SK-N-SH (cell line): ENCODE results near the gene FRMD6. TPM values are rescaled to one million over a fixed set of nuclear protein-coding genes. Genes with fewer than 3 reads are reported as not detected.

Experiments
- CTCF ChIA-PET: fragments of 300-600, 350-600 bp; formaldehyde crosslinking; extraction: SDS; loops from one replicate; lab custom pipeline; 2021; lab: Yijun Ruan, JAX
- POLR2A ChIA-PET: fragments of 350-600 bp; sonication (Branson Sonifier 250); formaldehyde crosslinking; extraction: SDS; loops from one replicate; lab custom pipeline; 2020; ENCODE audit warnings: antibody characterized with exemption, inconsistent platforms; lab: Yijun Ruan, JAX
- DNase-seq: peaks from one replicate; pipeline ENCODE4 v3.0.0; 2012
- H2AFZ ChIP-seq: fragments of 200-600 bp; sonication (generic); 2 replicates; pipeline ENCODE4 v1.8.1; 2016; ENCODE audit warnings: antibody characterized with exemption, mild to moderate bottlenecking, low read depth
- H3F3A ChIP-seq: fragments of 200-600 bp; sonication (generic); replicated peaks from 2 replicates; pipeline ENCODE3; 2016; ENCODE audit warnings: antibody characterized with exemption, mild to moderate bottlenecking; ENCODE audit not compliant: insufficient read depth
- H3K27ac ChIP-seq, 2 experiments: fragments of 200-500 bp in 1 of 2; fragments of 200-600 bp in 1 of 2; sonication (Bioruptor generic) in 1 of 2; sonication (generic), shearing (Covaris generic) in 1 of 2; 2 replicates each; pipeline versions ENCODE4 v1.5.1 to v1.6.1; 2014 to 2016; ENCODE audit warnings: low read depth in 2 of 2, inconsistent platforms in 1 of 2, low read length in 1 of 2, mild to moderate bottlenecking in 1 of 2, mixed read lengths in 1 of 2
- H3K27me3 ChIP-seq: fragments of 200-600 bp; sonication (generic), shearing (Covaris generic); 2 replicates; pipeline ENCODE4 v1.6.1; 2016; ENCODE audit warnings: mixed run types; ENCODE audit not compliant: insufficient read depth
- H3K36me3 ChIP-seq, 2 experiments: fragments of 200-500 bp in 1 of 2; fragments of 200-600 bp in 1 of 2; sonication (Bioruptor generic) in 1 of 2; sonication (generic) in 1 of 2; replicated peaks in 1 of 2; 2 replicates each; pipeline versions ENCODE3 to v1.5.1; 2014 to 2016; ENCODE audit warnings: low read length in 1 of 2, mild to moderate bottlenecking in 1 of 2; ENCODE audit not compliant: insufficient read depth in 2 of 2, control insufficient read depth in 1 of 2
- H3K4me1 ChIP-seq, 2 experiments: fragments of 200-500 bp in 1 of 2; fragments of 200-600 bp in 1 of 2; sonication (Bioruptor generic) in 1 of 2; sonication (generic), shearing (Covaris generic) in 1 of 2; 2 replicates each; pipeline versions ENCODE4 v1.5.1 to v1.6.1; 2014 to 2016; ENCODE audit warnings: low read depth in 1 of 2, low read length in 1 of 2, mixed run types in 1 of 2; ENCODE audit not compliant: insufficient read depth in 2 of 2, control insufficient read depth in 1 of 2
- H3K4me2 ChIP-seq: fragments of 200-600 bp; sonication (generic), shearing (Covaris generic); 2 replicates; pipeline ENCODE4 v1.6.1; 2017; ENCODE audit warnings: mixed run types
- H3K4me3 ChIP-seq, 2 experiments: fragments of 200-500 bp in 1 of 2; fragments of 200-600 bp in 1 of 2; sonication (Bioruptor generic) in 1 of 2; sonication (generic), shearing (Covaris generic) in 1 of 2; 2 replicates each; pipeline versions ENCODE4 v1.5.1 to v1.8.1; 2014 to 2016; ENCODE audit warnings: low read depth in 2 of 2, inconsistent platforms in 1 of 2, low read length in 1 of 2, mild to moderate bottlenecking in 1 of 2, mixed read lengths in 1 of 2, moderate library complexity in 1 of 2
- H3K79me2 ChIP-seq: fragments of 200-600 bp; sonication (generic); 2 replicates; pipeline ENCODE4 v1.8.1; 2017; ENCODE audit warnings: mild to moderate bottlenecking; ENCODE audit not compliant: insufficient read depth
- H3K9ac ChIP-seq: fragments of 200-600 bp; sonication (generic); 2 replicates; pipeline ENCODE4 v1.6.1; 2017; ENCODE audit warnings: mixed run types
- H3K9me2 ChIP-seq: fragments of 200-600 bp; sonication (generic); 2 replicates; pipeline ENCODE4 v1.6.1; 2017; ENCODE audit warnings: mixed run types
- H3K9me3 ChIP-seq: fragments of 200-600 bp; sonication (generic); 2 replicates; pipeline ENCODE4 v1.6.1; 2017; ENCODE audit warnings: mixed run types, mild to moderate bottlenecking, moderate library complexity
- H4K20me1 ChIP-seq: fragments of 200-600 bp; sonication (generic); 2 replicates; pipeline ENCODE4 v1.6.1; 2017; ENCODE audit warnings: mild to moderate bottlenecking, mixed run types; ENCODE audit not compliant: insufficient read depth
- ELF1 ChIP-seq: IDR thresholded peaks from 2 replicates; pipeline ENCODE4 v1.4.0; 2012
- EP300 ChIP-seq, 2 experiments: IDR thresholded peaks; 2 replicates each; pipeline versions ENCODE4 v1.4.0 to v1.6.1; 2012; ENCODE audit warnings: borderline replicate concordance in 1 of 2, low read depth in 1 of 2, low read length in 1 of 2
- FOSL2 ChIP-seq: IDR thresholded peaks from 2 replicates; pipeline ENCODE4 v1.4.0; 2012; ENCODE audit warnings: low read depth, mild to moderate bottlenecking, moderate library complexity, borderline replicate concordance
- GATA2 ChIP-seq: sonication (generic); formaldehyde crosslinking; IDR thresholded peaks from 2 replicates; pipeline ENCODE4 v1.5.0; 2020; ENCODE audit warnings: mild to moderate bottlenecking, missing genetic modification reagents
- POLR2AphosphoS5 ChIP-seq: IDR thresholded peaks from 2 replicates; pipeline ENCODE4 v1.6.1; 2012; ENCODE audit warnings: low read depth, low read length
- RCOR1 ChIP-seq: fragments of 150-350 bp; IDR thresholded peaks from 2 replicates; pipeline ENCODE4 v1.6.1; 2017; ENCODE audit warnings: antibody characterized with exemption, low read length
- SIN3A ChIP-seq: IDR thresholded peaks from 2 replicates; pipeline ENCODE4 v1.6.1; 2012; ENCODE audit warnings: low read depth, mild to moderate bottlenecking, low read length, moderate library complexity, borderline replicate concordance
- TAF1 ChIP-seq: IDR thresholded peaks from 2 replicates; pipeline ENCODE4 v1.6.1; 2012; ENCODE audit warnings: low read depth, mild to moderate bottlenecking, low read length, moderate library complexity, borderline replicate concordance
- TEAD4 ChIP-seq: IDR thresholded peaks from 2 replicates; pipeline ENCODE4 v1.4.0; 2012; ENCODE audit warnings: mild to moderate bottlenecking, borderline replicate concordance; ENCODE audit not compliant: insufficient read depth
- WGBS: methylation state at CpG from one replicate; pipeline ENCODE4 v1.1.6; 2017; ENCODE audit warnings: low lambda C conversion rate; 5-methylcytosine and 5-hydroxymethylcytosine counted together
- polyA plus RNA-seq, 3 experiments: library from polyadenylated mRNA; depleted of rRNA; stranded (reverse); fragments of >200 nt; gene quantifications; 2 replicates each; pipeline ENCODE4 v1.2.3, GENCODE V29; 2012
- TF ChIP-seq, protein P1 (sequence below): fragments of 150-350 bp; IDR thresholded peaks from 2 replicates; pipeline ENCODE4 v1.6.1; 2016; ENCODE audit warnings: mild to moderate bottlenecking, low read depth, low read length
- TF ChIP-seq, protein P2 (sequence below): IDR thresholded peaks from 2 replicates; pipeline ENCODE4 v1.4.0; 2012; ENCODE audit warnings: low read depth, borderline replicate concordance

Gene FRMD6
- polyA plus RNA-seq, 1 of the 3 experiments (the other 2 are of a cell fraction): 147 TPM

DNA sequence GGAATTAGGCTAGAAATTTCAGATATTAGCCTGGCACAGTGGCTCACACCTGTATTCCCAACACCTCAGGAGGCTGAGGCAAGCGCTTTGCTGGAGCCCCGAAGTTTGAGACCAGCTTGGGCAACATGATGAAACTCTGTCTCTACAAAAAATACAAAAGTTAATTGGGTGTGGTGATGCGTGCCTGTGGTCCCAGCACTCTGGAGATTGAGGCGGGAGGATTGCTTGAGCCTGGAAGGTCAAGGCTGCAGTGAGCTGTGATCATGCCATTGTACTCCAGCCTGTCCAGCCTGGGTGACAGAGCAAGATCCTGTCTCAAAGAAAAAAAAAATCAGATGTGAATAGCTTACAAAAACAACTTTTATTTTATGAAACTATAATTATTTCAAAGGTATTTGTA is 15.1 kb downstream of the FRMD6 start:
- peaks cover under 1 to 92% of the 10 kb centered on the region in 2 experiments for H3K36me3 ChIP-seq
- no peak overlapping the region for H3K4me2 ChIP-seq
- CTCF ChIA-PET: interaction anchor here (0.9 to 3.4 kb wide), 3 partner anchors 14 to 384 kb away, joined by 3 to 14 read pairs (median 5); no protein-coding TSS in a partner anchor
- no peaks in the 10 kb centered on the region for H3K9me3 ChIP-seq
- no peak for DNase-seq
- H3K79me2 ChIP-seq: peaks cover 100% of the 10 kb centered on the region
- peak overlapping the region in 1 of 2 experiments; percentile 37; a peak in 1 of 4 replicates for H3K27ac ChIP-seq
- H2AFZ ChIP-seq: no peak overlapping the region
- peaks cover 61% of the 10 kb centered on the region for H3F3A ChIP-seq
- no peak for TF ChIP-seq FOSL2
- TF ChIP-seq RCOR1: no peak
- no peak for TF ChIP-seq ELF1
- TF ChIP-seq, protein P1, sequence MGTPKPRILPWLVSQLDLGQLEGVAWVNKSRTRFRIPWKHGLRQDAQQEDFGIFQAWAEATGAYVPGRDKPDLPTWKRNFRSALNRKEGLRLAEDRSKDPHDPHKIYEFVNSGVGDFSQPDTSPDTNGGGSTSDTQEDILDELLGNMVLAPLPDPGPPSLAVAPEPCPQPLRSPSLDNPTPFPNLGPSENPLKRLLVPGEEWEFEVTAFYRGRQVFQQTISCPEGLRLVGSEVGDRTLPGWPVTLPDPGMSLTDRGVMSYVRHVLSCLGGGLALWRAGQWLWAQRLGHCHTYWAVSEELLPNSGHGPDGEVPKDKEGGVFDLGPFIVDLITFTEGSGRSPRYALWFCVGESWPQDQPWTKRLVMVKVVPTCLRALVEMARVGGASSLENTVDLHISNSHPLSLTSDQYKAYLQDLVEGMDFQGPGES: no peak
- TF ChIP-seq TEAD4: no peak
- TF ChIP-seq GATA2 (CRISPR knock-in tag): no peak
- no peak for TF ChIP-seq TAF1
- TF ChIP-seq POLR2AphosphoS5: no peak
- no peak for TF ChIP-seq SIN3A
- TF ChIP-seq, all 33 proteins: peak for 0
- Histone ChIP-seq H4K20me1 (peaks cover 100% of the 10 kb centered on the region), H3K9ac (no peak overlapping the region), H3K4me1 (peaks cover 0 to 7% of the 10 kb centered on the region in 2 experiments; a peak in 3 of 4 replicates), H3K4me3 (no peak overlapping the region), H3K9me2 (no peaks in the 10 kb centered on the region), H3K27me3 (no peaks in the 10 kb centered on the region)
- POLR2A ChIA-PET: no interaction called here
- 94% methylated on average over 4 of the region's 4 CpGs for WGBS

DNA sequence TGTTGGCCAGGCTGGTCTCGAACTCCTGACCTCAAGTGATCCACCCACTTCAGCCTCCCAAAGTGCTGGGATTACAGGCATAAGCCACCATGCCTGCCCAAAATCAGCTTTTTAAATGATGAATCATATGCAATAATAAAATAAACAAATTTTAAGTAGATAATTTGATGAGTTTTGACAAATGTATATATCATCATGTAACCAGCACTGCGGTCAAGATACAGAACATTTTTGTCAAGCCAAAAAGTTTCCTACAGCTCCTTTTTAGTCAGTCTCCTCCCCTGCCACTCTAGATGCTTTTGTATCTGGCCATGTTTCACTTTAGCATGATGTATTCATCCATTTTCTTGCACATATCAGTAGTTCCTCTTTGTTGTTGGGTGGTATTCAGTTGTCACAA is 17.2 kb downstream of the FRMD6 start:
- peaks cover 10 to 94% of the 10 kb centered on the region in 2 experiments for H3K36me3 ChIP-seq
- no peak overlapping the region for H2AFZ ChIP-seq
- H4K20me1 ChIP-seq: peaks cover 100% of the 10 kb centered on the region
- WGBS: 81% methylated on average over 2 of the region's 2 CpGs
- no peak overlapping the region for H3K4me2 ChIP-seq
- H3K9me2 ChIP-seq: no peaks in the 10 kb centered on the region
- ChIA-PET POLR2A (interaction anchor here (0.6 kb wide), 1 partner anchor 16 kb away, joined by 3 read pairs; no protein-coding TSS in a partner anchor), CTCF (interaction anchor here (2.5 kb wide), 1 partner anchor 107 kb away, joined by 7 read pairs; no protein-coding TSS in a partner anchor)
- H3K4me3 ChIP-seq: no peak overlapping the region
- TF ChIP-seq POLR2AphosphoS5 (no peak), EP300 (IDR thresholded peaks at IDR 0.05; ENCODE audit: borderline replicate concordance in 1 of 2, low read depth in 1 of 2, low read length in 1 of 2) (no peak)
- TF ChIP-seq, protein P2, sequence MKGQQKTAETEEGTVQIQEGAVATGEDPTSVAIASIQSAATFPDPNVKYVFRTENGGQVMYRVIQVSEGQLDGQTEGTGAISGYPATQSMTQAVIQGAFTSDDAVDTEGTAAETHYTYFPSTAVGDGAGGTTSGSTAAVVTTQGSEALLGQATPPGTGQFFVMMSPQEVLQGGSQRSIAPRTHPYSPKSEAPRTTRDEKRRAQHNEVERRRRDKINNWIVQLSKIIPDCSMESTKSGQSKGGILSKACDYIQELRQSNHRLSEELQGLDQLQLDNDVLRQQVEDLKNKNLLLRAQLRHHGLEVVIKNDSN: no peak
- peaks cover 0 to 7% of the 10 kb centered on the region in 2 experiments; a peak in 3 of 4 replicates for H3K4me1 ChIP-seq
- H3K27me3 ChIP-seq: no peaks in the 10 kb centered on the region
- H3F3A ChIP-seq: peaks cover 67% of the 10 kb centered on the region
- H3K79me2 ChIP-seq: peaks cover 100% of the 10 kb centered on the region
- H3K9me3 ChIP-seq: no peaks in the 10 kb centered on the region
- H3K27ac ChIP-seq: peak overlapping the region in 1 of 2 experiments; percentile 52; a peak in 2 of 4 replicates
- no peak overlapping the region for H3K9ac ChIP-seq
- DNase-seq: no peak
